ENCODE measurements around the gene LRRC47. TPM values are rescaled to one million over a fixed set of nuclear protein-coding genes. Genes with fewer than 3 reads are reported as not detected.

LRRC47 gene
- 23.8 and 27.3 TPM in 2 replicates for total RNA-seq (2012; rRNA removed)

- Histone ChIP-seq H3K4me3 (ENCODE audit: low read length) (peak within 1 kb of the TSS; percentile 80), H3K36me3 (ENCODE audit: insufficient read depth, low read length) (peaks cover 3% of the 10 kb centered on the region), H3K9ac (ENCODE audit: low read depth, low read length) (peak within 1 kb of the TSS; percentile 90), H3K4me1 (ENCODE audit: control insufficient read depth, insufficient read depth, low read length) (peaks cover 16% of the 10 kb centered on the region), H3K9me3 (replicated peaks; ENCODE audit: low read length) (no peaks in the 10 kb centered on the region), H3K4me2 (ENCODE audit: low read length) (peak within 1 kb of the TSS; percentile 91), H3K27me3 (ENCODE audit: control insufficient read depth, insufficient read depth, low read length) (no peaks in the 10 kb centered on the region)
Measured at GRCh38 chr1:3796215-3797061, at the start of gene LRRC47. Gene LRRC47 (minus strand): TSS chr1:3796498. CDS start chr1:3796476, 22 bp downstream.

GRCh38 chr1:3842912-3843311, 46.6 kb upstream of the LRRC47 start:
- no peak overlapping the region for H3K9ac ChIP-seq (ENCODE audit: low read depth, low read length)
- H3K4me1 ChIP-seq (ENCODE audit: control insufficient read depth, insufficient read depth, low read length): no peaks in the 10 kb centered on the region
- no peaks in the 10 kb centered on the region for H3K9me3 ChIP-seq (replicated peaks; ENCODE audit: low read length)
- no peak overlapping the region for H3K4me3 ChIP-seq (ENCODE audit: low read length)
- peaks cover 37% of the 10 kb centered on the region for H3K36me3 ChIP-seq (ENCODE audit: insufficient read depth, low read length)
- H3K27me3 ChIP-seq (ENCODE audit: control insufficient read depth, insufficient read depth, low read length): no peaks in the 10 kb centered on the region
- H3K4me2 ChIP-seq (ENCODE audit: low read length): no peak overlapping the region

GRCh38 chr1:3841491-3841890, 45.2 kb upstream of the LRRC47 start:
- Histone ChIP-seq H3K27me3 (ENCODE audit: control insufficient read depth, insufficient read depth, low read length) (no peaks in the 10 kb centered on the region), H3K9me3 (replicated peaks; ENCODE audit: low read length) (no peaks in the 10 kb centered on the region), H3K4me3 (ENCODE audit: low read length) (no peak overlapping the region), H3K4me2 (ENCODE audit: low read length) (no peak overlapping the region), H3K36me3 (ENCODE audit: insufficient read depth, low read length) (peaks cover 49% of the 10 kb centered on the region), H3K4me1 (ENCODE audit: control insufficient read depth, insufficient read depth, low read length) (no peaks in the 10 kb centered on the region), H3K9ac (ENCODE audit: low read depth, low read length) (no peak overlapping the region)

- no peaks in the 10 kb centered on the region for H3K4me1 ChIP-seq (ENCODE audit: control insufficient read depth, insufficient read depth, low read length)
- H3K9me3 ChIP-seq (replicated peaks; ENCODE audit: low read length): no peaks in the 10 kb centered on the region
- peaks cover 59% of the 10 kb centered on the region for H3K36me3 ChIP-seq (ENCODE audit: insufficient read depth, low read length)
- no peaks in the 10 kb centered on the region for H3K27me3 ChIP-seq (ENCODE audit: control insufficient read depth, insufficient read depth, low read length)
- H3K4me2 ChIP-seq (ENCODE audit: low read length): no peak overlapping the region
- no peak overlapping the region for H3K9ac ChIP-seq (ENCODE audit: low read depth, low read length)
- no peak overlapping the region for H3K4me3 ChIP-seq (ENCODE audit: low read length)
Measured at GRCh38 chr1:3838788-3839187, 42.5 kb upstream of the LRRC47 start.

GRCh38 chr1:3837685-3838084, 41.4 kb upstream of the LRRC47 start:
- no peak overlapping the region for H3K4me3 ChIP-seq (ENCODE audit: low read length)
- no peak overlapping the region for H3K9ac ChIP-seq (ENCODE audit: low read depth, low read length)
- H3K4me1 ChIP-seq (ENCODE audit: control insufficient read depth, insufficient read depth, low read length): no peaks in the 10 kb centered on the region
- no peak overlapping the region for H3K4me2 ChIP-seq (ENCODE audit: low read length)
- H3K27me3 ChIP-seq (ENCODE audit: control insufficient read depth, insufficient read depth, low read length): no peaks in the 10 kb centered on the region
- H3K9me3 ChIP-seq (replicated peaks; ENCODE audit: low read length): no peaks in the 10 kb centered on the region
- peaks cover 61% of the 10 kb centered on the region for H3K36me3 ChIP-seq (ENCODE audit: insufficient read depth, low read length)

- H3K4me1 ChIP-seq (ENCODE audit: control insufficient read depth, insufficient read depth, low read length): no peaks in the 10 kb centered on the region
- no peak overlapping the region for H3K4me2 ChIP-seq (ENCODE audit: low read length)
- no peak overlapping the region for H3K9ac ChIP-seq (ENCODE audit: low read depth, low read length)
- H3K36me3 ChIP-seq (ENCODE audit: insufficient read depth, low read length): peaks cover 59% of the 10 kb centered on the region
- no peaks in the 10 kb centered on the region for H3K9me3 ChIP-seq (replicated peaks; ENCODE audit: low read length)
- no peaks in the 10 kb centered on the region for H3K27me3 ChIP-seq (ENCODE audit: control insufficient read depth, insufficient read depth, low read length)
- no peak overlapping the region for H3K4me3 ChIP-seq (ENCODE audit: low read length)
Measured at GRCh38 chr1:3837200-3837599, 40.9 kb upstream of the LRRC47 start.

- no peak overlapping the region for H3K9ac ChIP-seq (ENCODE audit: low read depth, low read length)
- H3K9me3 ChIP-seq (replicated peaks; ENCODE audit: low read length): no peaks in the 10 kb centered on the region
- H3K4me3 ChIP-seq (ENCODE audit: low read length): no peak overlapping the region
- peaks cover 58% of the 10 kb centered on the region for H3K36me3 ChIP-seq (ENCODE audit: insufficient read depth, low read length)
- H3K27me3 ChIP-seq (ENCODE audit: control insufficient read depth, insufficient read depth, low read length): no peaks in the 10 kb centered on the region
- no peaks in the 10 kb centered on the region for H3K4me1 ChIP-seq (ENCODE audit: control insufficient read depth, insufficient read depth, low read length)
- H3K4me2 ChIP-seq (ENCODE audit: low read length): no peak overlapping the region
Measured at GRCh38 chr1:3836421-3836820, 40.1 kb upstream of the LRRC47 start.

GRCh38 chr1:3834701-3835100, 38.4 kb upstream of the LRRC47 start:
- Histone ChIP-seq H3K9me3 (replicated peaks; ENCODE audit: low read length) (no peaks in the 10 kb centered on the region), H3K4me2 (ENCODE audit: low read length) (no peak overlapping the region), H3K4me3 (ENCODE audit: low read length) (no peak overlapping the region), H3K27me3 (ENCODE audit: control insufficient read depth, insufficient read depth, low read length) (no peaks in the 10 kb centered on the region), H3K36me3 (ENCODE audit: insufficient read depth, low read length) (peaks cover 57% of the 10 kb centered on the region), H3K4me1 (ENCODE audit: control insufficient read depth, insufficient read depth, low read length) (no peaks in the 10 kb centered on the region), H3K9ac (ENCODE audit: low read depth, low read length) (no peak overlapping the region)

GRCh38 chr1:3831689-3832088, 35.4 kb upstream of the LRRC47 start:
- Histone ChIP-seq H3K4me1 (ENCODE audit: control insufficient read depth, insufficient read depth, low read length) (no peaks in the 10 kb centered on the region), H3K4me3 (ENCODE audit: low read length) (no peak overlapping the region), H3K4me2 (ENCODE audit: low read length) (no peak overlapping the region), H3K36me3 (ENCODE audit: insufficient read depth, low read length) (peaks cover 51% of the 10 kb centered on the region), H3K9ac (ENCODE audit: low read depth, low read length) (no peak overlapping the region), H3K27me3 (ENCODE audit: control insufficient read depth, insufficient read depth, low read length) (no peaks in the 10 kb centered on the region), H3K9me3 (replicated peaks; ENCODE audit: low read length) (no peaks in the 10 kb centered on the region)

GRCh38 chr1:3828391-3828790, 32.1 kb upstream of the LRRC47 start:
- H3K27me3 ChIP-seq (ENCODE audit: control insufficient read depth, insufficient read depth, low read length): no peaks in the 10 kb centered on the region
- H3K4me3 ChIP-seq (ENCODE audit: low read length): no peak overlapping the region
- H3K4me1 ChIP-seq (ENCODE audit: control insufficient read depth, insufficient read depth, low read length): no peaks in the 10 kb centered on the region
- no peaks in the 10 kb centered on the region for H3K9me3 ChIP-seq (replicated peaks; ENCODE audit: low read length)
- H3K36me3 ChIP-seq (ENCODE audit: insufficient read depth, low read length): peaks cover 53% of the 10 kb centered on the region
- no peak overlapping the region for H3K9ac ChIP-seq (ENCODE audit: low read depth, low read length)
- no peak overlapping the region for H3K4me2 ChIP-seq (ENCODE audit: low read length)

GRCh38 chr1:3827813-3828307, 31.6 kb upstream of the LRRC47 start:
- Histone ChIP-seq H3K9me3 (replicated peaks; ENCODE audit: low read length) (no peaks in the 10 kb centered on the region), H3K27me3 (ENCODE audit: control insufficient read depth, insufficient read depth, low read length) (no peaks in the 10 kb centered on the region), H3K4me1 (ENCODE audit: control insufficient read depth, insufficient read depth, low read length) (no peaks in the 10 kb centered on the region), H3K4me3 (ENCODE audit: low read length) (no peak overlapping the region), H3K36me3 (ENCODE audit: insufficient read depth, low read length) (peaks cover 58% of the 10 kb centered on the region), H3K9ac (ENCODE audit: low read depth, low read length) (no peak overlapping the region), H3K4me2 (ENCODE audit: low read length) (no peak overlapping the region)

- H3K36me3 ChIP-seq (ENCODE audit: insufficient read depth, low read length): peaks cover 70% of the 10 kb centered on the region
- no peak overlapping the region for H3K4me3 ChIP-seq (ENCODE audit: low read length)
- H3K4me1 ChIP-seq (ENCODE audit: control insufficient read depth, insufficient read depth, low read length): no peaks in the 10 kb centered on the region
- no peaks in the 10 kb centered on the region for H3K27me3 ChIP-seq (ENCODE audit: control insufficient read depth, insufficient read depth, low read length)
- no peaks in the 10 kb centered on the region for H3K9me3 ChIP-seq (replicated peaks; ENCODE audit: low read length)
- H3K9ac ChIP-seq (ENCODE audit: low read depth, low read length): no peak overlapping the region
- H3K4me2 ChIP-seq (ENCODE audit: low read length): no peak overlapping the region
Measured at GRCh38 chr1:3825356-3825755, 29.1 kb upstream of the LRRC47 start.
